ENCODE data around the gene CDKAL1.
"Not testable (repeated sequence)": the region's sequence is repeated elsewhere in the genome, so short reads cannot be mapped to it uniquely, and the experiment has no call there.

Gene CDKAL1

GRCh38 chr6:20924094-20924493, 389.8 kb downstream of the CDKAL1 start:
- DNase-seq (ENCODE audit: low read depth), result not testable (repeated sequence)

- no peak for DNase-seq (ENCODE audit: low read depth)
Measured at GRCh38 chr6:20924911-20925543, 390.8 kb downstream of the CDKAL1 start.

GRCh38 chr6:20927130-20927860, 393.0 kb downstream of the CDKAL1 start:
- DNase-seq (ENCODE audit: low read depth), result no peak

- DNase-seq (ENCODE audit: low read depth), result no peak
Measured at GRCh38 chr6:20929283-20929682, 395.0 kb downstream of the CDKAL1 start.

GRCh38 chr6:20931093-20931492, 396.8 kb downstream of the CDKAL1 start:
- DNase-seq (ENCODE audit: low read depth), result no peak

GRCh38 chr6:20931772-20932171, 397.5 kb downstream of the CDKAL1 start:
- DNase-seq (ENCODE audit: low read depth), result no peak

- DNase-seq (ENCODE audit: low read depth), result no peak
Measured at GRCh38 chr6:20932284-20932683, 398.0 kb downstream of the CDKAL1 start.

GRCh38 chr6:20933057-20933788, 399.0 kb downstream of the CDKAL1 start:
- DNase-seq (ENCODE audit: low read depth), result no peak

- DNase-seq (ENCODE audit: low read depth), result no peak
Measured at GRCh38 chr6:20936949-20937348, 402.7 kb downstream of the CDKAL1 start.

- no peak for DNase-seq (ENCODE audit: low read depth)
Measured at GRCh38 chr6:20939161-20939775, 405.0 kb downstream of the CDKAL1 start.

GRCh38 chr6:20943040-20943627, 408.9 kb downstream of the CDKAL1 start:
- DNase-seq (ENCODE audit: low read depth), result no peak

GRCh38 chr6:20943922-20944321, 409.7 kb downstream of the CDKAL1 start:
- no peak for DNase-seq (ENCODE audit: low read depth)

- no peak for DNase-seq (ENCODE audit: low read depth)
Measured at GRCh38 chr6:20946022-20946421, 411.8 kb downstream of the CDKAL1 start.

- no peak for DNase-seq (ENCODE audit: low read depth)
Measured at GRCh38 chr6:20946890-20947289, 412.6 kb downstream of the CDKAL1 start.

- no peak for DNase-seq (ENCODE audit: low read depth)
Measured at GRCh38 chr6:20947977-20948376, 413.7 kb downstream of the CDKAL1 start.

GRCh38 chr6:20948556-20948955, 414.3 kb downstream of the CDKAL1 start:
- DNase-seq (ENCODE audit: low read depth), result no peak

GRCh38 chr6:20949138-20949537, 414.9 kb downstream of the CDKAL1 start:
- no peak for DNase-seq (ENCODE audit: low read depth)

- no peak for DNase-seq (ENCODE audit: low read depth)
Measured at GRCh38 chr6:20952699-20953474, 418.6 kb downstream of the CDKAL1 start.

GRCh38 chr6:20954315-20954714, 420.1 kb downstream of the CDKAL1 start:
- DNase-seq (ENCODE audit: low read depth), result no peak

- no peak for DNase-seq (ENCODE audit: low read depth)
Measured at GRCh38 chr6:20955131-20955530, 420.9 kb downstream of the CDKAL1 start.

GRCh38 chr6:20955751-20956150, 421.5 kb downstream of the CDKAL1 start:
- no peak for DNase-seq (ENCODE audit: low read depth)
